ENCODE data around the gene IL17RB. TPM values are rescaled to one million over a fixed set of nuclear protein-coding genes. Genes with fewer than 3 reads are reported as not detected.

Gene IL17RB
- total and polyA plus RNA-seq, 2 of the 4 experiments (the other 2 are of a cell fraction), result under 0.01 TPM; not detected in 1

DNA sequence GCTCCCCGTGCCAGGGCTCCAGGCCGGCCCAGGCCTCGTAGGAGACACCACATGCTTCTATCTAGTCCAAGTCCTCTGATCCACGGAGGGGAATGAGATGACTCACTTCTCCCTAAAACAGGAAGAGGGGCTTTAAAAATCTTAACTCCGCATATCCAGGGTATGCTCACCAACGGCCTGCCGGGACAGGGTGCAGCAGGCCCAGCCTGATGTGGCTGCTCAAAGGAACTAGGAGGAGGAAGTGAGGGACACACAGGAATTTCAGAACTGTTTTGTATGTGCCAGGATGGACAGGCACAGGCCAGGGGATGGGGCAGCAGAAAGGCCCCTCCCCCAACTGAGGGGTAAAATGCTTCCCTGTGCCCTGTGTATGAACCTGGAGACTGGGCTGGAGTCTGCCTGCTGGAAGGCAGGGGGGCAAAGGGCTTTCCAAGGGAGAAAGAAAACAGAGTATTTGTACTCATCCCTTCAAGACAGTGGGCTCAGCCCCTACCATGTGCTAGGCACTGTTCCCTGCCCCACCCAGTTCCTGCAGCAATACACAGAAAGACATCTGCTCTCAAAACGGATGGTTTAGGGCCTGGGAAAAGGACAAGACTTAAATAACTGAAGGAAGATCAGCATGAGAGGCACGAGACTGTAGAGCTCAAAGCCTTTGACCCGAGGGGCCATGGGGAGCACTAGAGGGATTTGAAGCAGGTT, 22.3 kb upstream of the IL17RB start (continued):
- TF ChIP-seq CEBPB (IDR thresholded peaks at IDR 0.05; ENCODE audit: low read depth, low read length), result no peak
- TF ChIP-seq MAFK (IDR thresholded peaks at IDR 0.05; ENCODE audit: low read depth, low read length), result no peak
- no peak for TF ChIP-seq POLR2A (IDR thresholded peaks at IDR 0.05; ENCODE audit: low read depth, low read length)
- no peak for TF ChIP-seq MXI1 (IDR thresholded peaks at IDR 0.05; ENCODE audit: borderline replicate concordance, low read depth, low read length)
- no peak for TF ChIP-seq SMC3 (IDR thresholded peaks at IDR 0.05; ENCODE audit: low read depth, low read length)
- no peak for TF ChIP-seq BHLHE40 (IDR thresholded peaks at IDR 0.05; ENCODE audit: low read depth, low read length)

DNA sequence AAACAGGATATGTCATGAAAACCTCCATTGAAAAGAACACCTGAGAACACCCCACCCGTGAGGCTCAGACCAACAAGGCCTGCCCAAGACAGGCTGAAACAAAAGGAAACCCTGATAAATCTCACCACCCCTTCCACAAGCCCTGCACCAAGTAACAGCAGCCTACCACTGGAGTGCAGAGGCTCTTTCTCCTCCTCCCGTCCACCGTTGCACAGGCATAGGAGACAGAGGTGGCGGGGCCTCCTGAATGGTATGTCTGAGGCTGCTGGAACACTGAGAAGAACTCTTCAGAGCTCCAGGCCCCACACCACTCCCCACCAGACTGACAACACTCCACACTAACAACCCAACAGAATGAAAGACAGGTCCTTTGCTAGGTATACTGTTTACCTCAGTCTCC, 21.6 kb upstream of the IL17RB start:
- Histone ChIP-seq H4K20me1 (ENCODE audit: insufficient read depth, low read length) (no peaks in the 10 kb centered on the region), H3K4me1 (ENCODE audit: control insufficient read depth, insufficient read depth, low read length) (no peaks in the 10 kb centered on the region), H2AK9ac (replicated peaks; ENCODE audit: low read depth, low read length, poor library complexity) (no peak overlapping the region), H3K14ac (replicated peaks; ENCODE audit: low read depth, low read length) (no peak overlapping the region), H3K9me1 (ENCODE audit: insufficient read depth, low read length) (no peaks in the 10 kb centered on the region), H2AK5ac (ENCODE audit: low read depth, low read length) (no peak overlapping the region), H3K4ac (ENCODE audit: low read depth, low read length) (no peak overlapping the region), H2BK5ac (ENCODE audit: low read depth, low read length, poor library complexity, severe bottlenecking) (no peak overlapping the region), H2BK20ac (ENCODE audit: low read depth, low read length) (no peak overlapping the region), H3K36me3 (ENCODE audit: control insufficient read depth, insufficient read depth, low read length) (no peaks in the 10 kb centered on the region), H2AFZ (replicated peaks; ENCODE audit: low read length, poor library complexity) (no peak overlapping the region), H3K4me3 (ENCODE audit: insufficient read depth, low read depth, low read length) (no peak overlapping the region), H4K91ac (ENCODE audit: insufficient read depth, low read depth, low read length) (no peak overlapping the region), H3K23ac (ENCODE audit: low read depth, low read length) (no peak overlapping the region), H4K8ac (ENCODE audit: low read depth in 2 of 2, low read length in 2 of 2) (no peak overlapping the region), H3K18ac (ENCODE audit: low read depth, low read length) (no peak overlapping the region), H4K5ac (ENCODE audit: low read depth, low read length) (no peak overlapping the region), H3K56ac (ENCODE audit: extremely low read depth, insufficient read depth, low read length) (no peak overlapping the region), H2BK15ac (ENCODE audit: low read depth, low read length) (no peak overlapping the region), H2BK120ac (ENCODE audit: low read depth, low read length) (no peak overlapping the region), H3K4me2 (ENCODE audit: low read depth, low read length) (no peak overlapping the region), H3K9me3 (ENCODE audit: control insufficient read depth, insufficient read depth, low read length) (no peaks in the 10 kb centered on the region), H3K27me3 (ENCODE audit: control insufficient read depth, insufficient read depth, low read length) (no peaks in the 10 kb centered on the region; the same call in 1 of the 2 replicates), H3K79me1 (ENCODE audit: low read depth in 1 of 2, low read length in 2 of 2) (no peaks in the 10 kb centered on the region), H3K27ac (ENCODE audit: insufficient read depth, low read length) (no peak overlapping the region), H3K9ac (ENCODE audit: low read depth, low read length) (no peak overlapping the region)
- DNase-seq (no peak), ATAC-seq (ENCODE audit: low read depth) (no peak)
- CTCF ChIA-PET, result no interaction called here
- TF ChIP-seq NFE2L2 (IDR thresholded peaks at IDR 0.05; ENCODE audit: low read depth, low read length) (no peak), POLR2A (IDR thresholded peaks at IDR 0.05; ENCODE audit: low read depth, low read length) (no peak), RAD21 (IDR thresholded peaks at IDR 0.05; ENCODE audit: low read length) (no peak), FOS (IDR thresholded peaks at IDR 0.05; ENCODE audit: low read depth, low read length) (no peak), RCOR1 (IDR thresholded peaks at IDR 0.05; ENCODE audit: insufficient replicate concordance, low read length) (no peak)
- WGBS, 2 experiments (ENCODE audit: extremely low coverage in 2 of 2, insufficient read length in 1 of 2), result no CpG with 5 or more reads among the region's 4 CpGs
- dilution Hi-C loops (cut with HindIII; ENCODE audit: low sequenced_read_pairs, unreplicated experiment), result no loop called here
- POLR2A ChIA-PET (ENCODE audit: unreplicated experiment), result no interaction called here
- BruUV-seq (replicated peaks), result no TSS peak
- intact Hi-C loops (cut with micrococcal nuclease), result no loop called here
- in situ Hi-C loops (cut with MboI; ENCODE audit: low sequenced_read_pairs), result no loop called here

Measured in IMR-90 (cell line).